HG02870 (cell line): Measurements from ENCODE around the gene SCT.

Experiments
- ATAC-seq: cut with Tn5 transposase; IDR thresholded peaks from one replicate; pipeline ENCODE4 v1.9.1; 2021; ENCODE audit warnings: mild to moderate bottlenecking, moderate library complexity; ENCODE audit not compliant: unreplicated experiment

SCT gene

DNA sequence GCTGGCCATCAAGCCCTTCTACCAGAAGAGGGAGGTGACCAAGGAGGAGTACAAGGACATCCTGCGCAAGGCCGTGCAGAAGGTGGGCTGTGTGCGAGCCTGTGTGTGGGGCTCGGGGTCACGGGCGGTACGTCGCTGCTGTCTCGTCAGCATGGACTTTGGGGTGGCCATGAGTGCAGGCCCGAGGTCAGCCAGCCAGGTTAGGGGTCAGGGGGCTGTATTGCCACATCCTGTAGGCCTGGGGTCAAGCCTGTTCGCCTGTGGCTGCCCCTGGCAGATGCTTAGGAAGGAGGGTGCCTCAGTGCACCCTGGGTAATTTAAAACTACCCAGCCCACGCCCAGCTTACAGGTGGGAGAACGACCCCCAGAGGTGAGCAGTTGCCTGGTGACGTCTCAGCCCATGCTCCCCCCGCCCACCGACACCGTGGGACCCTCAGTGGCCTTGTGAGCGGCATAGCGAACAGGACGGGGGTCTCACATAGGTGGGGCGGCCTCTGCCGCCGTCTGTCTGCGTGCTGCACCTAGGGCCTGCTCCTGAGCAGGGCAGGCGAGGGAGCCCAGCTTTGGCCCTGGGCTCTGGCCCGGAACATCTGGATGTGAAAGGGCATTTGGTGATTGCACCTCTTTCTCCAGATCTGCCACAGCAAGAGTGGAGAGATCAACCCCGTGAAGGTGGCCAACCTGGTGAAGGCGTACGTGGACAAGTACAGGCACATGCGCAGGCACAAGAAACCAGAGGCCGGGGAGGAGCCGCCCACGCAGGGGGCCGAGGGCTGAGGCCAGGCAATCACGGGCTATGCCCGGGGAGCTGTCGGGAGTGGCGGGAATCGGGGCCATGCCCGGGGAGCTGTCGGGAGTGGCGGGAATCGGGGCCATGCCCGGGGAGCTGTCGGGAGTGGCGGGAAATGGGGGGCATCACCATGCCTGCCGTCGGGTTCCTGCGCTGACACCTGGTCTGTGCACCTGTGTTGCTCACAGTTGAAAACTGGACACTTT is 15.7 kb downstream of the SCT start:
- ATAC-seq: no peak

DNA sequence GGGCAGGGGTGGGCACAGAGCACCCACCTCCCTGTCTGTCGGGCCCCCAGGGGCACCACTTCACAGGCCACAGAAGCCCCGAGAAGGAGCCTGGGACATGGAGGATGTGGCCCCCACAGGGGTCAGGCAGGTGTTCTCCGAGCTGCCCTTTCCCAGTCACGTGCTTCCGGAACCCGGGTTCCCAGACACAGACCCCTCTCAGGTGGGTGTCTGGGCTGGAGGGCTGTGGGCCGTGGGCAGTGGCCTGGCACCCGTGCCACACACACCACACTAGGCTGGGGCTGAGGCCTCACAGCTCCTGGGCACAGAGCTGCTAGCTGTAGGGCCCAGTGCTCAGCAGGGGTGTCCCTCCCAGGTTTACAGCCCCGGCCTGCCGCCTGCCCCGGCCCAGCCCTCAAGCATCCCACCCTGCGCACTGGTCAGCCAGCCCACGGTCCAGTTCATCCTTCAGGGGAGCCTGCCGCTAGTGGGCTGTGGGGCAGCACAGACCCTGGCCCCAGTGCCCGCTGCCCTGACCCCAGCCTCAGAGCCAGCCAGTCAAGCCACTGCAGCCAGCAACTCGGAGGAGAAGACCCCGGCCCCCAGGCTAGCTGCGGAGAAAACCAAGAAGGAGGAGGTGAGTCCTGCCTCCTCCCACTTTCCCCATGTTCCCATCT is 16.7 kb downstream of the SCT start:
- no peak for ATAC-seq

DNA sequence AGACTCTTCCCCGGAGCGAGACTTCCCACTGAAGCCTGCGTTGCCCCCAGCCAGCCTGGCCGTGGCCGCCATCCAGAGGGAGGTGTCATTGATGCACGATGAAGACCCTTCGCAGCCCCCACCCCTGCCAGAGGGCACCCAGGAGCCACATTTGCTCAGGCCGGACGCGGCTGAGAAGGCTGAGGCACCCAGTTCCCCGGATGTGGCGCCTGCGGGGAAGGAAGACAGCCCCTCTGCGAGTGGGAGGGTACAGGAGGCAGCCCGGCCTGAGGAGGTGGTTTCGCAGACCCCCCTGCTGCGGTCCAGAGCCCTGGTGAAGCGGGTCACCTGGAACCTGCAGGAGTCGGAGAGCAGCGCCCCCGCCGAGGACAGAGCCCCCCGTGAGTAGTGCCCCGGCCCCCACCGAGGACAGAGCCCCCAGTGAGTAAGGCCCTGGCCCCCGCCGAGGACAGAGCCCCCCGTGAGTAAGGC is 17.6 kb downstream of the SCT start:
- ATAC-seq: no peak

DNA sequence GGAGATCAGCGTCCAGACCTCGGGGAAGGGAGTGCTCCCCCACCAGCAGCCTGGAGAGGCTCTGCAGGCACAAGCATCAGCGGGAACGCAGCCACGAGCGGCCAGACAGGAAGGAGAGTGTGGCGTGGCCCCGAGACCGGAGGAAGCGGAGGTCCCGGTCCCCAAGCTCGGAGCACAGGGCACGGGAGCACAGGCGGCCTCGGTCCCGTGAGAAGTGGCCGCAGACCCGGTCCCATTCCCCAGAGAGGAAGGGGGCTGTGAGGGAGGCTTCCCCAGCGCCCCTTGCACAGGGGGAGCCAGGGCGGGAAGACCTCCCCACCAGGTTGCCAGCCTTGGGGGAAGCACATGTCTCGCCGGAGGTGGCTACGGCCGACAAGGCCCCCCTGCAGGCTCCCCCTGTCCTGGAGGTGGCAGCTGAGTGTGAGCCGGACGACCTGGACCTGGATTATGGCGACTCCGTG is 18.2 kb downstream of the SCT start:
- ATAC-seq: no peak

DNA sequence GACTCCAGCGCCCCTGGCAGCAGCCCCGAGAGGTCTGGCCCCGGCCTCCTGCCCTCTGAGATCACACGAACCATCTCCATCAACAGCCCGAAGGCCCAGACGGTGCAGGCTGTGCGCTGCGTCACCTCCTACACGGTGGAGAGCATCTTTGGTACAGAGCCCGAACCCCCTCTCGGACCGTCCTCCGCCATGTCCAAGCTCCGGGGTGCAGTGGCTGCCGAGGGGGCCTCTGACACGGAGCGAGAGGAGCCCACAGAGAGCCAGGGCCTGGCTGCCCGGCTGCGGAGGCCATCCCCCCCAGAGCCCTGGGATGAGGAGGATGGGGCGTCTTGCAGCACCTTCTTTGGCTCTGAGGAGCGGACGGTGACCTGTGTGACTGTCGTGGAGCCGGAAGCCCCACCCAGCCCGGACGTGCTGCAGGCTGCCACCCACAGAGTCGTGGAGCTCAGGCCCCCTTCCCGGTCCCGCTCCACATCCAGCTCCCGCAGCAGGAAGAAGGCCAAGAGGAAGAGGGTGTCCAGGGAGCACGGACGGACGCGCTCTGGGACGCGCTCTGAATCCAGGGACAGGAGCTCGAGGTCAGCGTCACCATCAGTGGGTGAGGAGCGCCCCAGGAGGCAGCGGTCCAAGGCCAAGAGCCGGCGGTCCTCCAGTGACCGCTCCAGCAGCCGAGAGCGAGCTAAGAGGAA is 18.9 kb downstream of the SCT start:
- no peak for ATAC-seq

DNA sequence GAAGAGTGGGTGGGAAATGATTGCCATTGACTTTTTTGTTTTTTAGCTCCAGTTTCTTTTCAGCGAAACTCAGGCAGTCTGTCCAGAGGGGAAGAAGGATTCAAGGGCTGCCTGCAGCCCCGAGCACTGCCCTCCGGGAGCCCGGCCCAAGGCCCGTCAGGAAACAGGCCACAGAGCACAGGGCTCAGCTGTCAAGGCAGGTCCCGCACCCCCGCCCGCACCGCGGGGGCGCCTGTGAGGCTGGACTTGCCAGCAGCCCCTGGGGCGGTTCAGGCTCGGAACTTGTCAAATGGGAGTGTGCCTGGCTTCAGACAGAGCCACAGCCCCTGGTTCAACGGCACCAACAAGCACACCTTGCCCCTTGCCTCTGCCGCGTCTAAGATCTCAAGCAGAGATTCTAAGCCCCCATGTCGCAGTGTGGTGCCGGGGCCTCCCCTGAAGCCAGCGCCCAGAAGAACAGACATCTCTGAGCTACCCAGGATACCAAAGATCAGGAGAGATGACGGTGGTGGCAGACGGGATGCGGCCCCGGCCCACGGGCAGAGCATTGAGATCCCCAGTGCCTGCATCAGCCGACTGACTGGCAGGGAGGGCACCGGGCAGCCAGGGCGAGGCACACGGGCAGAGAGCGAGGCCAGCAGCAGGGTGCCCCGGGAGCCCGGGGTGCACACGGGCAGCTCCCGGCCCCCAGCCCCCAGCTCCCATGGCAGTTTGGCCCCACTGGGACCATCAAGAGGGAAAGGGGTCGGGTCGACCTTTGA is 19.8 kb downstream of the SCT start:
- no peak for ATAC-seq

DNA sequence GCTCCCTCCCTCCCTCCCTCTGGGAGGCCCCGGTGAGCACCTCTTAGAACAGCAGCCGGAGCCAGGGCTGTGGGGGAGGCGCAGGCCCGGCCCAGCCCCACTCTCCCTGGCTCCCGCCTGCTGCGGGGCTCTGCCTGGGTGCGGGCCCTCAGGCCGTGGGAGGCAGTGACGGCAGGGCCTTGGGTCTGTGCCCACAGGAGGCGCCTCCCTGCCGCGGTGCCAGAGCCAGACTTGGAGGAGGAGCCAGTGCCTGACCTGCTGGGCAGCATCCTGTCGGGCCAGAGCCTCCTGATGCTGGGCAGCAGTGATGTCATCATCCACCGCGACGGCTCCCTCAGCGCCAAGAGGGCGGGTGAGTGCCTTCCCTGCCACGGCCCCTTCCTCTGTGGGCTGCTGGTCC is 20.7 kb downstream of the SCT start:
- ATAC-seq: no peak

DNA sequence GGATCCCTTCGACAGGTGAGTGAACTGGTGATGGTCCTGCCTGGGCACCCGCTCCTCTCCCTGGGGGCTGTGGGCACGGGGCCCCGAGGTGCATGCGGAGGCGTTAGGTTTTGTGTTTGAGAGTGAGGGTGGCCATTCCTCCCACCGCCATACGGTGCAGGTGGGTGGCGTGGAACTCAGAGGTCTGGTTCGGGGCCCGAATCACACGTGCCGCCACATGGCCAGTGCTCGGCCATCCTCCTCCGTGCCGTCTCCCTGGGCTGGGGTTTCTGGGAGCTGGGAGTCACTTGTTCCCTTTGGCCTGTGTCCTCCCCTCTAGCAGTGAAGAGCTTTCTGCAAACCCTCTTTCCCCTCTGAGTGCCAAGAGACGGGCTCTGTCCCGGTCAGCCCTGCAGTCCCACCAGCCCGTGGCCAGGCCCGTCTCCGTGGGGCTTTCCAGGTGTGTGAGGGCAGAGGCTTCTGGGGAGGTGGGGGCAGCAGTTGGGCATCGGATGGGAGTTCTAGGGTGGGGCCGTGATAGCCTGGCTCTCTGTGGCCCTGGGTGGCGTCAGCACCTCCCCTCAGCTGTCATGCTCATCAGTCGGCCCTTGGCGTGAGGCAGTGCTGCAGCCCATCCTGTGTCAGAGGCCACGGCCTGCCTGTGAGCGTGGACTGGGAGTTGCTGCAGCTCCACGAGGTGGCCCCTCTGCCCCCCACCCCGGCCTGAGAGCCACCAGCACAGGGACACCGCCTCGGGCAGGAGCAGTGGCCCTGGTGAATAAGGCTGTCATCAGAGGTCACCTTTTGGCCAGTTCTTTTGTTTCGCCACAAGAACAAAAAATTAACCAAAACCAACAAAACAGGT is 21.5 kb downstream of the SCT start:
- no peak for ATAC-seq

DNA sequence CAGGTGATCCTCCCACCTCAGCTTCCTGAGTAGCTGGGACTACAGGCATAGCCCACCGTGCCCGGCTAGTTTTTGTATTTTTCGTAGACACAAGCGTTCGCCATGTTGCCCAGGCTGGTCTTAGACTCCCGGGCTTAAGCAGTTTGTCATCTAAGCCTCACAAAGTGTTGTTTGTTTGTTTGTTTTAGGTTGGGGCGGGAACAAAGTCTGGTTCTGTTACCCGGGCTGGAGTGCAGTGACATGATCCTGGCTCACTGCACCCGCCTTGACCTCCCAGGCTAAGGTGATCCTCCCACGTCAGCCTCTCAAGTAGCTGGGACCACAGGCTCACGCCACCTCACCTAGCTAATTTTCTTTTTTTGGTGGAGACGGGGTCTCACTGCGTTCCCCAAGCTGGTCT is 23.8 kb downstream of the SCT start:
- no peak for ATAC-seq

DNA sequence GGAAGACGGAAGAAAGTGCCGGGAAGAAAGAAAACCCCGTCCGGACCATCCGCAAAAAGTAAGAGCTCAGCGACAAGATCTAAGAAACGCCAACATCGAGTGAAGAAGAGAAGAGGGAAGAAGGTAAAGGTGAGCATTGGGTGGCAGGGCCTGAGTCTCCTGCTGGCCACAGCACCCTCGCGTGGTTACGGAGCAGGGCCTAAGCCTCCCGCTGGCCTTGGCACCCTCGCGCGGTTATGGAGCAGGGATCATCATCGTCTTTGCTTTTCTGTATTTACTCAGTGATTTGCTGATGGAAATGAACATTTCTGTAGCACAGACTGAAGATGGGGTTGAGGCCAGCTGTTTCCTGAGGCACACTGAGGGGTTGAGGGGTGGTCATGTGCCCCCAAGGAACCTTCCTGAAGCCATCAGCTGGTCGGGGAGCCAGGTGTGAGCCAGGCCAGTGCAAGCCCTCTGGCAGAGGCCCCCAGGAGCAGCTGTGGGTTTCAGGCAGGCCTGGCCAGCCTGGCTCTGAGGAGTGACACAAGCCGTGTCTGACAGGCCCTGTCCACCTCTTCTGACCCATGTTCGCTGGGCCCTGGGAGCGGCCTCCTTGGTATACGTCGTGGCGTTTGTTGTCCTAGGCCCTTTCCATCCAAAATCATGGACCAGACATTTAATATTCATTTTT is 25.3 kb downstream of the SCT start:
- no peak for ATAC-seq

DNA sequence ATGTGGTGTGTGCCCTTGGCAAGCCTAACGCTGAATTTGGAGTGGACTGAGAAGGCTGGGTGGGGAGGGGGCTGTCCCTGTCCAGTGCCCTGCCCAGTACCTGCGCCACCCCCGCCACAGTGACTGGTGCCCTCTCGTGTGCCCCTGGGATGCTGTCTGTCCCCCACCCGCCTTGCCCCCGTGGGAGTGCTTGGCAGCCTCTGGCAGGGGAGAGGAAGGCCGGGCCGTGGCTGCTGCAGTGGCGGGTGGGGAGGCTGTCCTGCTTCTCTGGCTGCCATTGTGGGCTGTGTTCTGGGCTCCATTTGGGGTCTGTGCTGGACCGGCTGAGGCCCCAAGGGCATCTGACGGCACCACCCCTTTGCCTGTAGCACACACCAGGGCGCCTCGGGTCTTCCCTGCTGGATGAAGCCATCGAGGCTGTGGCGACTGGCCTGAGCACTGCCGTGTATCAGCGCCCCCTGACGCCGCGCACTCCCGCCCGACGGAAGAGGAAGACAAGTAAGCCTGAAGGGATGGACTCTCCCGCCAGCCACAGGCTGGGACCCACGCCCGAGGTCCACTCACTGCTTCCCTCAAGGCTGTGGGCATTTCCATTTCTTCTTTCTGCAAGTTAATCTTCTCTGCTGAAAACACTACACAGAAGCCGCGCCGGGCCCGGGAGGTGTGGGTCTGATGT is 28.8 kb downstream of the SCT start:
- no peak for ATAC-seq

DNA sequence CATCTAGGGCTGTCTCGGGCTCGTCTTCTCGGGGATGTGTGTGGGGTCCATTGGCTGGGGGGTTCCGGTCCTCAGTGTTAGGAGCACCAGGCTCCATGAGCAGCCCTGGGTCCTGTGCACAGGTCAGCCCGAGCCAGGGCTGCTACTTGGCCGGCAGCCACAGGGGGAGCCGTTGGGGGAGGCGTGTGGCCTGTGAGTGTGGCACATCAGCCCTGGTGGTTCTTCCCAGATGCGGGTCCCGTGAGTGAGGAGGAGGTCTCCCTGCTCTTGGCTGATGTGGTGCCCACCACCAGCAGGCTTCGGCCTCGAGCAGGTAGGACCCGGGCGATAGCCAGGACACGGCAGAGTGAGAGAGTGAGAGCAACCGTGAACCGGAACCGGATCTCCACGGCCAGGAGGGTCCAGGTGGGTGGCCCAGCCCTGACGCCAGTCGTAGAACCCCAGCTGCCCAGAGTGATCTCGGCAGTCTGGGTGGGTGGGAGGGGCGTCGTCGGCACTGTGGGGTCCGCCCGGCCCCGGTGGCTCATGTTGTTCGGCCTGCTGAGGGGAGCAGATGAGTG is 29.7 kb downstream of the SCT start:
- no peak for ATAC-seq

DNA sequence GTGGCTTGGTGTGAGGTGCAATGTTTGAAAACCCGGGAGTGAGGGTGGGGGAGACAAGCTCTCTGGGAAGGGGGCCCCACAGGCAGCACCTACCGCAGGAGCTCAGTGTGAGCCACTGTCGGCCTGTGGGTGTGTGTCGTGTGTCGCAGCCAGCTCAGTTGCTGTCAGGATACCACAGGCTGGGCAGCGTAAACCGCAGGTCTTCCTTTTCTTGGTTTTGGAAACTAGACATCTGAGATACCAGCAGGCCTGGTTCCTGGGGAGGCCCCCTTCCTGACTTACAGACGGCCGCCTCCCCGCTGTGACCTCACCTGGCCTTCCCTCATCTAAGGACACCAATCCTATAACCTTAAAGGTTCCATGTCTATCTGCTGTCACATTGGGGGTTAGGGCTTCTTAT is 30.6 kb downstream of the SCT start:
- no peak for ATAC-seq

DNA sequence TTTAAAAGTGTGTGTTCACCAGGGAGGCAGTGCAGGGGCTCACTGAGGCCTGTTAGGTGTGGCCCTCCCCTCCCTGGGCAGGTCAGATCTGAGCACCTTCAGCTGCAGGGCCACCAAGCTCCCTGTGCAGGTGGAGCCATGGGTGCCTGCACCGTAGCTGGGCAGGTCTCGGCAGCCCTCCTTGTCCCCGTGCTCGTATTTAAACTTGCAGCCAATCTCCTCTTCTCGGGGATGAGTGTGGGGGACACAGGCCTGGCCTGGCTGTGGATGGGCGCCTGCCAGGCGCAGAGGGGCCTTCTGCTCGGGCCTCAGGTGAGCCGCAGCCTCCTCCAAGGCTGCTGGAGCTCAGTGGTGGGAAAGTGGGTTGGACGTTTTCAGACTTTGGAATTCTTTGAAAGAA is 31.6 kb downstream of the SCT start:
- ATAC-seq: no peak

DNA sequence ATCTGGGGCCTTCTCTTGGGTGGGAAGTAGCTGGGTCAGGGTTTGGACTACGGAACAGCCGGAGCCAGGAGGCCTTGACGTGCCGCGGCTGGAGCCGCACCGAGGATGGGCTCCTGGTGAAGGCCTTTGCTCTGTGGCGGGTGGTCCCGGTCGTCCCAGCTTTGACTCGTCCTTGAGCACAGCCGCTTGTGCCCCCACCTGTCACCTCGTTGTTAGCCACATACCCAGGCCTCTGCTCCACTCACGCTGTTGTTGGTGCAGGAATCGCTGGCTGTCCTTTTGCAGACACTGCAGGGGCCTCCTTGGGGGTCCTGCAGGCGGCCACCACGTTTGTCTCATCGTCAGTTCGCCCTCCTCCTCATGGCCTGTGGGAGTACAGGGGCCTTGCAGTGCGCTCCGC is 33.6 kb downstream of the SCT start:
- ATAC-seq: no peak

DNA sequence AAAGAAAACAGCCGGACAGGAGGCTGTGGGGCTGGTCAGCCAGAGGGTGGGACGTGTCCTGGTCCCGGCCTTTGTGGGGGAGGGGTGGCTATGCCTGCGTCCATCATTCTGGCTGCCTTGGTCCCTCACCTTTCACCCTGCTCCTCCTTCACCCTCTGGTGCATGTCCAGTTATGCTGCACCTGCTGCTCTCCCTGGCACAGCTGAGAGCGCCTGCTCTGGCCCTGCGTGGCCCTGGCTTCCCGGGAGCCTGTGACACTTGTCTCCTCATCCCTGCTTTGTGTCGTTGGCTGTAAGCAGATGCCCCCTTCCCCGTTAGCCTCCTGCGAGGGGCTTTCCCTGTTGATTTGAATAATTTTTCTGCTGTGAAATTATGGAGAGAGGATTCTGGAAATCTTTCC is 34.1 kb downstream of the SCT start:
- ATAC-seq: no peak

DNA sequence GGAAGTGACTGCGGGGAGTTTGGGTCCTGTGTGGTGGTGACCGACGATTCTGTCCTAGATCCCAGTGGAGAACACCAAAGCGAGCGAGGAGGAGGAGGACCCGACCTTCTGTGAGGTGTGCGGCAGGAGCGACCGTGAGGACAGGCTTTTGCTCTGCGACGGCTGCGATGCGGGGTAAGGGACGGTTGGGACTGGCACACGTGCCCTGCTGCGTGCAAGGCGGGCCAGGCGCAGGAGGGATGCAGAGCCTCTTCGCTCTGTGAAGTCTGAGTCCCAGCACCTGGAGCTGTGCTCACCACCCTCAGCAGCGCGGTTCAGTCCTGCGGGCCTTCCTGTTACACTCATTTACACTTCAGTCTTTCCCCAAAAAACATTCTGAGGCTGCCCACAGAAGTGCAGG is 34.5 kb downstream of the SCT start:
- no peak for ATAC-seq

DNA sequence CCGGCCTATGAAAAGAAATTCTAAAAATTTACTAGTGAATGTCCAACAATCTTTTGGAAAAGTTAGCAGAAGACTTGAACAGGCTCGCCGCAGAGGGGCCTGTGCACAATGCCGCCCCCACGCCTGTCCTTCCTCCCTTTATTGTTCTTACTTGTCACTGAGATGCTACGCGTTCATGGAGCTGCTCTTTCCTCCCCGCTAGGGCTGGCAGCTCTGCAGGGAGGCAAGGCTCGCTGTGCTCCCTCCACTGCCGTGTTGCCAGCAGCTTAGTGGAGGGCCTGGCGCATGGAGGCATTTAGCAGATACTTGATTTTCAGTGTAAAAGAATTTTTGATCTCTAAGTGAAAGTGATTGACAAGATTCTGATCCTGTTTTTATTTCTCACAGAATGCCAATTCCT is 36.0 kb downstream of the SCT start:
- ATAC-seq: no peak
